HTERT RPE-1 (cell line): ENCODE data around the gene SLC2A5.
"Not testable (repeated sequence)": the region's sequence is repeated elsewhere in the genome, so short reads cannot be mapped to it uniquely, and the experiment has no call there.

Experiments used
- in situ Hi-C: fragments of 300-500 bp; cut with MboI; formaldehyde crosslinking; loops from 4 replicates; pipeline ENCODE4 v1.14.3; 2020; ENCODE audit warnings: low sequenced_read_pairs

SLC2A5 gene

GRCh38 chr1:9069326-9070100 lies at the start of gene SLC2A5:
Gene SLC2A5 (minus strand): TSS chr1:9069635. CDS start chr1:9069536, 99 bp downstream.
- in situ Hi-C loops: no loop called here

- in situ Hi-C loops: no loop called here
Observed at GRCh38 chr1:9118186-9118585, 48.8 kb upstream of the SLC2A5 start.

GRCh38 chr1:9115351-9116205 lies 46.1 kb upstream of the SLC2A5 start:
- in situ Hi-C loops: no loop called here

DNA sequence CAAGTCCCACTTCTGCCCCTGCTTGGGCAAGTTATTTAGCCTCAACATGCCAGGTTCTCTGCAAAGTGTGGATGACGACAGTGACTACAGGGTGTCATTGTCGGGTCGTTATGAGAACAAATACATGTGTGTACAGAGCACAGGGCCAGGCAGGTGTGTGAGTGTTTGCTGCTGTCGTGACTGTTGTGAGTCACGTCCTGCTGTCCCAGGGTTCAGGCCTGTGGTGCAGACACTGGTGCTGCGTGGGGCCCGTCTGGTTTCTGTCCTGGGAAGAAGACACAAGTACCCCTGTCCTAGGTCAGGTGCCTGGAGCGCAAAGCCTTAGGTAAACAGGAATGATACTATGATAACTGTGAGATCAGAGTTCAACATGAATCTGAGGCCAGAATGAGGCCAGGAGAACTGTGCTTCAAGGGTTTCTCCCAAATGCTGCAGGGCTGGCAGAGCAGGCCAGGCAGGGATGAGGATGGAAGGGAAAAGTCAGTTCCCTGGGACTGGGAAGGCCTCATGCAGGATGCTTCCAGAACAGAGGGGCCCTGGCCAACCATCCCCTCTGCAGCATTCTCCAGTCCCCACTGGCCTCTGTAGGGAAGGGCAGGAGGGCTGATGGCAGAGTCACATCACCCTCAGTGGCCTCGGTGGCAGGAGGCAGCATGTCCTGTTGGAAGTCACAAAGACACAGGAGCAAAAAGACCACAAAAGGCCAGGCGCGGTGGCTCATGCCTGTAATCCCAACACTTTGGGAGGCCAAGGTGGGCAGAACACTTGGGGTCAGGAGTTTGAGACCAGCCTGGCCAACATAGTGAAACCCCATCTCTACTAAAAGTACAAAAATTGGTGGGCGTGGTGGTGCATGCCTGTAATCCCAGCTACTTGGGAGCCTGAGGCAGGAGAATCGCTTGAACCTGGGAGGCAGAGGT lies 43.8 kb upstream of the SLC2A5 start:
- in situ Hi-C loops: no loop called here

- in situ Hi-C loops: no loop called here
Observed at GRCh38 chr1:9111957-9112356, 42.5 kb upstream of the SLC2A5 start.

- in situ Hi-C loops: no loop called here
Observed at GRCh38 chr1:9111357-9111691, 41.9 kb upstream of the SLC2A5 start.

DNA sequence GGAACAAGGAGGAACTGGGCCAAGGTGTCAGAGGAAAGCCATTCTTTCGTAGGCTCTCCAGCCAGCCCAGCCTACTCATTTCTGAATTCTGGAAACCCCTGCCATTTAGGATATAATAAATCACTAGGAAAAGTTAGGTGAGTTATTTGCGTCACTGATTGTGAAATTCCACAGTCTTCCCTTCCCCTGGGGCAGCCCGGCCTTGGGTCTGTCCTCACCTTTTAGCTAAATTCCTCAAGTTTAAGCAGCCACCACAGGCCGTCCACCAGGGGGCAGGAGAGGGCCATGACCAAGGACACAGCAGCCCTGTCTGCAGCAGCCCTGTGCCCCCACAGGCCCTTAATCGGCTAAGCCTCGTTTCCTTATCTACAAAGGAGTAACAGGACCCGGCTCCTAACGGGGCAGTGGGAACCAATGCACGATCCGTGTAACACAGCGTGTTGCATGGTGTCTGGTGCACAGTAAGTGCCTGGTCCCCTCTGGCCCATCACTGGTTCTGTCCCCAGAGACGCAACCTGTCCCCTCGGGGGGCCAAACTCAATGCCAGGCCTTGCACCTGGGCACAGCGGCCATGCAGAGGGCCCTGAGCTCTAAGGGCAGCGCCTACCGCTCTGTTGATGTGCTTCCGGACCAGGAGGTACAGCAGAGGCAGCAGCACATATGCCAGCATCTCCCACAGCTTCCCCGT lies 41.4 kb upstream of the SLC2A5 start:
- in situ Hi-C loops: no loop called here

DNA sequence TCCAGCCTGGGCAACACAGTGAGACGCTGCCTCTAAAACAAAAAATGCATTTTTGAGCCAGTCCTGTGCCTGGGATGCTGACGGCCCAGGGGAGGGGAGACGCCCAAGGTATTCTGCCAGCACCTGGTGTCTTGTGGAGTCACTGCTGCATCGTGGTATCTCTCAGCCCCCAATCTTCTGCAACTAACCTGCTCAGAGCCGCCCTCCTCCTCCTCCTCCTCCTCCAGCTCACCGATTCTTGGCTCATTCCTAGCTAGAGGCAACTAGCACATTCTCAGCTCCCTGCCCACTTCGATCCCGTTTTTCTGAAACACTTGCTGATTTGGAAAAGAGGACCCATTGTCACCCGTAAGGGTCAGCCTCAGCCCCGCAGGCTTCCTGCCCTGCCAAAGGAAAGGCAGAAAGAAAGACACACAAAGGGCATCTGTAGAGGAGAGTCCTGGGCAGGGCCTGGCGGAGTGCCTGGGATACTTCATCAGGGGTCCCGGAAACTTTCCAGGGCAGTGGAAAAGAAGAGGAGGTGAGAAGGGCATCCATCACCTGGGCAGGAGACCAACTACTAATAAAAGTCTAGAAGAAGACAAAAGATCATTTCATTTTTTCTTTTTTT lies 38.7 kb upstream of the SLC2A5 start:
- in situ Hi-C loops: no loop called here

GRCh38 chr1:9107136-9107535 lies 37.7 kb upstream of the SLC2A5 start:
- in situ Hi-C loops: no loop called here

DNA sequence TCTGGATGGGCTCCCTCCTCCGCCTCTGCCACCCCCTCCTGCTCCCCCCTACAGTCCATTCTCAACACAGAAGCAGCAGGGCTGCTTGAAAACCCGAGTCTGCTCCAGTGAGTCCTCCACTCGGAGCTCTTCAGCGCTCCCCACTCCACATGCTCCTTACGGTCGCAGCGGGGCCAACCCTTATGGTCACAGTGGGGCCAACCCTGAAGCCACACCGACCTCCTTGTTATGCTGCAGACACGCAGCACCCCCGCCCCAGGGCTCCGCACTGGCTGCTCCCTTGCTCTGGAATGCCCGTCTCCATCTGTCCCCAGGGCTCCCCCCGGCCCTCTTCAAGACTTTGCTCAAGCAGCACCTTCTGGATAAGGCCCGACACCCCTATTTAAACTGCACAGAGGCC lies 36.9 kb upstream of the SLC2A5 start:
- in situ Hi-C loops: no loop called here

DNA sequence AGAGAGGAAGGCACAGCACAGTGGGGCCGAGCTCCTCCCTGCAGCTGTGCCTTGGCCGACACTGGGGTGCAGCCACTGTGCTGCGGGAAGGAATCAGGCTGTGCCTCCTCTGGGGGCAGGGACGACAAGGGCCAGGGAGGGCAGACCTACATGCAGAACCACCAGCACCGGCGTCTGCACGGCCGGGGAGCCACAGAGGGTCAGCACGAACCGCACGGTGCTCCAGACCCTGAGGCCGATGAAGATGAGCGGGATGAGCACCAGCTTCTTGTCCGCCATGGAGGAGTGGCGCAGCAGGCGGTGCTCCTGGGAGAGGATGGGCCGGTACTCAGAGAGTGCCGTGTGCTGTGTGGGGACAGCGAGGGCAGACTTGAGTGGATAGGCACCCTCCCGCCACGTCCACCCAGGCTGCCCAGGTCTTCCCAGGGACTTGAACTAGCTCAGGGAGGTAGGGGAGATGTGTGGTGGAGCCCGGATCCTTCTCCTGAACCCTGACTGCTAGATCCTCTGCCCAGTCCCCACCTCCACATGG lies 36.0 kb upstream of the SLC2A5 start:
- in situ Hi-C loops: no loop called here

GRCh38 chr1:9101510-9102146 lies 32.2 kb upstream of the SLC2A5 start:
- in situ Hi-C loops: no loop called here

DNA sequence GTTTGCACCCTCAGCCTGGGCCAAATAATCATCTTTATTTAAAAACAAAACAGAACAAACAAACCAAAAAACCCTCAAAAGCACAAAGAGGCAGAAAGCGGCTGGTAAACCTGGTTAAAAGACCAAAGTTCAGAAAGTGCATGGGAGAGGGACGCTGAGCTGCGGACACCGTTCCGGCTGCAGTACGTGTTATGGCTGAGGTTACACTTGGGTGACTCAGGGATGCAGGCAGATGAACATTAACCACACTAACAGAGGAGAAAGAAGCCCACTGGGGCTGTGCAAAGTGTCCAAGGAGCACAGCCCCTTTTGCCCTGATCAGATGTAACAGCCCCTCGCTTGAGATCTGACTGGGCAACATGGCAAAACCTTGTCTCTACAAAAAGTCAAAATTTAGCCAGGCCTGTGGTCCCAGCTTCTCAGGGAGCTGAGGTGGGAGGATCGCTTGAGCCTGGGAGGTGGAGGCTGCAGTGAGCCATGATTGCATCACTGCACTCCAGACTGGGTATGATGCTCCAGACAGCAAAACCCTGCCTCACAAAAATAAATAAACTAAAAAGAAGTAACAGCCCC lies 31.1 kb upstream of the SLC2A5 start:
- in situ Hi-C loops: no loop called here

GRCh38 chr1:9099555-9099954 lies 30.1 kb upstream of the SLC2A5 start:
- in situ Hi-C loops: no loop called here

DNA sequence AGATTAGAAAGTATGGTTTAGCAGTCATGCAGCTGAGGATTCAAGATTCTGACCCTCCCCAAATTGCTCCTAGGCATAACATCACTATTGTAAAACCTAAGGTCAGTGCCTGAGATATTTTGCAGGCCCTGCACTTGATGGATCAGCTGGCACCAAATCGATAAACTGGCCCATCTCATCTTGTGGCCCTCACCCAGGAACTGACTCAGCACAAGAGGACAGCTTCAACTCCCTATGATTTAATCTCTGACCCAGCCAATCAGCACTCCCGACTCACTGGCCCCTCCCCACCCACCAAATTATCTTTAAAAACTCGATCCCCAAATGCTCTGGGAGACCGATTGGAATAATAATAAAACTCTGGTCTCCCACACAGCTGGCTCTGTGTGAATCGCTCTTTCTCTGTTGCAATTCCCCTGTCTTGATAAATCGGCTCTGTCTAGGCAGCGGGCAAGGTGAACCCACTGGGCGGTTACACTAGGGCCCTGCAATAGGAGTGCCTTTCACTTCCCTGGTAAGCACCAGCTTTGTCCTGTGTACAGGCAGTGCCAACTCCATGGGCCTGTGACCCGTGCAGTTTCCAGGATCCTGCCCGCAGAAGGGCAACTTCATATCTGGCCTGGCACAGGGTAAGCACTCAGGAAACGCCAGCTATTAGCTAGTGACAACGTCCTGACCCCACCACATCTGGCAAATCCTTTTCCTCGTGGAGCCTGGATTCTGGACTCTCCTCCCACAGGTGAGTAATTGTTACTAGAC lies 28.7 kb upstream of the SLC2A5 start:
- in situ Hi-C loops: no loop called here

- in situ Hi-C loops: no loop called here
Observed at GRCh38 chr1:9095818-9096217, 26.4 kb upstream of the SLC2A5 start.

- in situ Hi-C loops: not testable (repeated sequence)
Observed at GRCh38 chr1:9093996-9094595, 24.7 kb upstream of the SLC2A5 start.

DNA sequence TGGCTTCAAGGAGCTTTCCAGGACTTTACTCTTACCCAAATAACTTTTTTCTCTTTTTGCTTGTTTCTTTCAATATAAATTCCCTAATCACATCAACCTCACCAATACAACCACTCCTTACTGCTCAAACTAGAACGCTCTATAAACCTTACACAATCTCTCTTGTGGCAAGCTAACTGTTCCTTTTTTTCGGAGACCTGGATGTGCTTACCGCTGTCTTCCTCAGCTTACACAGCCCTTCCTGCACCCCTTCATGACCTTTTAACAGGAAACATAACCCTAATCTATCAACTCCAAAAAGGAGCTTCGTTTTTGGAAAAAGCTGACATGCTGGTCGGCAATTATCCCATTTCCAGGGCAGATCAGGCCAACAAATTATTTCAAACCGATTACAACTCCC lies 24.1 kb upstream of the SLC2A5 start:
- in situ Hi-C loops: no loop called here
